KMS-11 (cell line): ENCODE measurements around the gene MACROD2.

Experiments
- H2AFZ ChIP-seq: fragments of 200-600 bp; sonication (generic); 2 replicates; pipeline ENCODE4 v1.6.1; 2016; ENCODE audit warnings: antibody characterized with exemption, mixed run types, low read depth
- H3K27ac ChIP-seq: fragments of 200-600 bp; sonication (generic); 2 replicates; pipeline ENCODE4 v1.6.1; 2016; ENCODE audit warnings: mild to moderate bottlenecking, mixed run types
- H3K27me3 ChIP-seq: fragments of 200-600 bp; sonication (generic); 2 replicates; pipeline ENCODE4 v1.6.1; 2017; ENCODE audit warnings: mild to moderate bottlenecking, low read depth, mixed run types, moderate library complexity; ENCODE audit not compliant: insufficient read depth
- H3K36me3 ChIP-seq: fragments of 200-600 bp; sonication (generic); 2 replicates; pipeline ENCODE4 v1.6.1; 2017; ENCODE audit warnings: mild to moderate bottlenecking, mixed run types; ENCODE audit not compliant: insufficient read depth
- H3K4me1 ChIP-seq: fragments of 200-600 bp; sonication (generic); 2 replicates; pipeline ENCODE4 v1.6.1; 2016; ENCODE audit warnings: mild to moderate bottlenecking, low read depth, mixed run types; ENCODE audit not compliant: poor library complexity, severe bottlenecking
- H3K4me2 ChIP-seq: fragments of 200-600 bp; sonication (generic); 2 replicates; pipeline ENCODE4 v1.7.0; 2016; ENCODE audit warnings: mild to moderate bottlenecking, mixed run types
- H3K4me3 ChIP-seq: fragments of 200-600 bp; sonication (generic); IDR thresholded peaks from 2 replicates; pipeline ENCODE4 v1.6.1; 2017; ENCODE audit warnings: low read depth, low read length, mixed read lengths; ENCODE audit not compliant: insufficient read depth
- H3K79me2 ChIP-seq: fragments of 200-600 bp; sonication (generic); 2 replicates; pipeline ENCODE4 v1.6.1; 2016; ENCODE audit warnings: low read depth, mixed run types; ENCODE audit not compliant: insufficient read depth
- H3K9ac ChIP-seq: fragments of 200-600 bp; sonication (generic); 2 replicates; pipeline ENCODE4 v1.6.1; 2016; ENCODE audit warnings: mild to moderate bottlenecking, mixed run types
- H4K20me1 ChIP-seq: fragments of 200-600 bp; sonication (generic); 2 replicates; pipeline ENCODE4 v1.6.1; 2016; ENCODE audit warnings: mild to moderate bottlenecking, mixed run types; ENCODE audit not compliant: insufficient read depth
- CTCF ChIP-seq: fragments of 200-600 bp; sonication (generic); conservative IDR thresholded peaks from 2 replicates; pipeline ENCODE4 v1.6.1; 2017; ENCODE audit warnings: low read depth, mild to moderate bottlenecking, antibody characterized with exemption, low read length, moderate library complexity, mixed read lengths

The MACROD2 gene

GRCh38 chr20:15031546-15032351, 1036.4 kb downstream of the MACROD2 start:
- H3K79me2 ChIP-seq, result no peaks in the 10 kb centered on the region
- TF ChIP-seq CTCF, result no peak
- no peaks in the 10 kb centered on the region for H3K4me1 ChIP-seq
- H3K36me3 ChIP-seq, result no peaks in the 10 kb centered on the region
- H4K20me1 ChIP-seq, result no peaks in the 10 kb centered on the region
- no peak overlapping the region for H3K27ac ChIP-seq
- H3K4me3 ChIP-seq, result no peak overlapping the region
- H3K4me2 ChIP-seq, result no peak overlapping the region
- no peak overlapping the region for H3K9ac ChIP-seq
- no peaks in the 10 kb centered on the region for H3K27me3 ChIP-seq
- no peak overlapping the region for H2AFZ ChIP-seq

DNA sequence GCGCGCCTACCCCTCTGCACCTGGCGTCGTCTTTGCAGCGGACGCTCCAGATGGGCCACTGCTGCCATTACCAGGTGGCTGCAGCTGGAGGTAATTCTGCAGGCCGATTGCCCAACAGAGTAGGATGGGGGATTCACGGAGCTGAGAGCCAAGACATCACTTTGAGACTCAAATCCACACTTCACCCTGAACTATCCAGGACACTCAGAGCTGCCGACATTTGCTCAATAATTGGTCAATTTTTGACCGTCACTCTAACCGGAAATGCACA, 1037.0 kb downstream of the MACROD2 start:
- Histone ChIP-seq H3K4me1 (no peaks in the 10 kb centered on the region), H3K4me3 (no peak overlapping the region), H3K9ac (no peak overlapping the region), H3K4me2 (no peak overlapping the region), H3K79me2 (no peaks in the 10 kb centered on the region), H4K20me1 (no peaks in the 10 kb centered on the region), H3K27me3 (no peaks in the 10 kb centered on the region), H2AFZ (no peak overlapping the region), H3K36me3 (no peaks in the 10 kb centered on the region), H3K27ac (no peak overlapping the region)
- no peak for TF ChIP-seq CTCF

GRCh38 chr20:15033269-15033668, 1038.0 kb downstream of the MACROD2 start:
- H4K20me1 ChIP-seq, result no peaks in the 10 kb centered on the region
- no peaks in the 10 kb centered on the region for H3K27me3 ChIP-seq
- TF ChIP-seq CTCF, result no peak

DNA sequence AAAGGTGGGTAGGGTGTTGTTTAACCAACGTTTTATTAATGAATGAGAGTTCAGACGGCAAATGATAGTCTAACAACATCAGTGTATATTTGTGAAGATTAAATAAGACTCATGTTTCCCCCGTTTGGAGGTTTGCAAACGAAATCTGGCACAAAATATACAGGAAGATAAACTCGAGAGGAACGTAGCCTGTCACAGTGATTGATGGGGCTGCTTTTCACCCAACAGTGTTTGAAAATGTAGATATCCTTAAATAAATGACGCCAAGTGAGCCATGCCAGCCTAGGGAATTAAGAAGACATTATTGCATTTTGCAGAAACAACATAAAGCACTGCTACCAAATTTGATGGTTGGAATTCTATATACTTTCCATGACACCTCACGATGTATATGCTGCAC, 1038.6 kb downstream of the MACROD2 start:
- H3K4me2 ChIP-seq, result no peak overlapping the region
- no peaks in the 10 kb centered on the region for H3K27me3 ChIP-seq
- no peak for TF ChIP-seq CTCF
- no peaks in the 10 kb centered on the region for H3K36me3 ChIP-seq
- H3K4me3 ChIP-seq, result no peak overlapping the region
- H3K4me1 ChIP-seq, result no peaks in the 10 kb centered on the region
- no peaks in the 10 kb centered on the region for H3K79me2 ChIP-seq
- H3K27ac ChIP-seq, result no peak overlapping the region
- no peaks in the 10 kb centered on the region for H4K20me1 ChIP-seq
- H2AFZ ChIP-seq, result no peak overlapping the region
- no peak overlapping the region for H3K9ac ChIP-seq

More at GRCh38 chr20:15033269-15033668, 1038.0 kb downstream of the MACROD2 start:
- Histone ChIP-seq H3K9ac (no peak overlapping the region), H2AFZ (no peak overlapping the region), H3K4me2 (no peak overlapping the region), H3K4me1 (no peaks in the 10 kb centered on the region), H3K36me3 (no peaks in the 10 kb centered on the region), H3K27ac (no peak overlapping the region), H3K4me3 (no peak overlapping the region), H3K79me2 (no peaks in the 10 kb centered on the region)
